Lung (tissue), 12 donors: ENCODE measurements around the gene PFKL. TPM values are rescaled to one million over a fixed set of nuclear protein-coding genes. Genes with fewer than 3 reads are reported as not detected.

Experiments used
- ATAC-seq: fragments of 200-7000 bp; cut with Tn5 transposase; one replicate; pipeline ENCODE4 v1.9.1; 2020; ENCODE audit warnings: moderate number of reproducible peaks; ENCODE audit not compliant: insufficient read depth, low FRiP score
- DNase-seq, 3 donors: peaks; one replicate each; pipeline ENCODE4 v3.0.0-alpha.2; 2013 to 2017
- H3K27ac ChIP-seq, 2 donors: one replicate each; pipeline ENCODE4 v1.5.1; 2013; ENCODE audit warnings: mild to moderate bottlenecking in 2 of 2, moderate library complexity in 2 of 2, control low read depth in 1 of 2, inconsistent platforms in 1 of 2, low read depth in 1 of 2, low read length in 1 of 2
- H3K27me3 ChIP-seq, 3 donors: one replicate each; pipeline ENCODE4 v1.5.1; 2013; ENCODE audit warnings: low read length in 2 of 3; ENCODE audit not compliant: control insufficient read depth in 3 of 3, insufficient read depth in 3 of 3
- H3K36me3 ChIP-seq, 4 donors: one replicate each; pipeline ENCODE4 v1.5.1; 2013; ENCODE audit warnings: low read length in 4 of 4, mild to moderate bottlenecking in 1 of 4, moderate library complexity in 1 of 4; ENCODE audit not compliant: control insufficient read depth in 4 of 4, insufficient read depth in 4 of 4
- H3K4me1 ChIP-seq, 5 donors: one replicate each; pipeline ENCODE4 v1.5.1; 2013; ENCODE audit warnings: low read length in 5 of 5, mild to moderate bottlenecking in 2 of 5, moderate library complexity in 1 of 5; ENCODE audit not compliant: control insufficient read depth in 5 of 5, insufficient read depth in 5 of 5
- H3K4me3 ChIP-seq: one replicate; pipeline ENCODE4 v1.5.1; 2013; ENCODE audit warnings: mild to moderate bottlenecking, control low read depth, moderate library complexity
- H3K9ac ChIP-seq, 2 donors: one replicate each; pipeline ENCODE4 v1.5.1; 2013; ENCODE audit warnings: low read length in 2 of 2, control low read depth in 1 of 2; ENCODE audit not compliant: insufficient read depth in 1 of 2
- H3K9me3 ChIP-seq, 4 donors: one replicate each; pipeline ENCODE4 v1.5.1; 2013; ENCODE audit warnings: low read length in 3 of 4, mild to moderate bottlenecking in 1 of 4, moderate library complexity in 1 of 4; ENCODE audit not compliant: control insufficient read depth in 4 of 4, insufficient read depth in 3 of 4
- WGBS, 2 donors: extraction: QIAGEN DNeasy Blood & Tissue Kit; methylation state at CpG; one replicate each; pipeline ENCODE4 v1.1.7; 2013; 5-methylcytosine and 5-hydroxymethylcytosine counted together
- polyA plus RNA-seq, 2 donors: library from polyadenylated mRNA; stranded (reverse); fragments of 200-250 nt; gene quantifications; one replicate each; pipeline ENCODE4 v1.2.1, GENCODE V29; 2013
- total RNA-seq, 2 donors: library from RNA; depleted of rRNA in 1 of 2; stranded (reverse); fragments of >200 nt in 1 of 2; gene quantifications; one replicate each; pipeline ENCODE4 v1.2.1, GENCODE V29; 2014 to 2021
- TF ChIP-seq, protein P1 (sequence below): IDR thresholded peaks from 2 replicates; pipeline ENCODE4 v1.5.1; 2012; ENCODE audit warnings: mild to moderate bottlenecking; ENCODE audit errors: control extremely low read depth, extremely low read depth
- donor health status: control.
- donor health status: control.
- donor health status: Bipolar disorder and iron deficiency.
- donor health status: healthy.
- donor health status: DM: yes; HTN: yes; CAD: no.

The PFKL gene
- total and polyA plus RNA-seq, 4 donors: 63.4 to 129 (median 103) TPM

DNA sequence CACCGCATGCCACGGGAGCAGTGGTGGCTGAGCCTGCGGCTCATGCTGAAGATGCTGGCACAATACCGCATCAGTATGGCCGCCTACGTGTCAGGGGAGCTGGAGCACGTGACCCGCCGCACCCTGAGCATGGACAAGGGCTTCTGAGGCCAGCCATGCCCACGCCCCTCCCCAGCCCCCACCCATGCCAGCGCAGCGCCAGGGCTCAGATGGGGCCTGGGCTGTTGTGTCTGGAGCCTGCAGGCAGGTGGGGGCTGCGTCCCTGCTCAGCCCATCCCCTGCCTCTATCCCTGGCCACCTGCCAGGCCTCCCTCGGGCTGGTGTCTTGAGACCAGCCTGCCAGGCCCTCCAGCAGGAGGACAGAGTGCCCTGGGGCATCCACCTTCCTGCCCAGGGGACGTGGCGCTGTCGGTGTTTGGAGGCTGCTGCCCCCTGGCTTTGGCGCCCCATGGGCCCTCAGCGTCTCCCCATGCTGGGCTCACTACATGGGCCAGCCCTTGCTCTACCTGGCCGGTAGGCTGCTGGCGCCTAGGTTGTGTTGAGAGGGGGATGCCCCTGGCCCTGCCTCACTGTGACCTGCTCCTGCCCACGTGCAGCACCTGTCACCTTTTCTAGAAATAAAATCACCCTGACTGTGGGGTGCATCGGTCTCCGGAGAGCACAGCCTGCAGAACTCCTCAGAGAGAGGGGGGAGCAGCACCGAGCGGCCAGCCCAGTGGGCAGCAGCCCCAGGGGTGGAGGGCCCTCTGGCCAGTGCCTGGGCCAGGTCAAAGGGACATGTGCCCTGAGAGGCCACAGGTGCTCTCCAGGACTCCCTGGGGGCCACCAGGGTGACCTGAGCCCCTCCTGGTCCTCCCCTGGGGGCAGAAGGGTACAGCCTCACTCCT, 27.1 kb downstream of the PFKL start:
- Histone ChIP-seq H3K36me3 (peaks cover 0 to 79% (median 7%) of the 10 kb centered on the region in 4 donors), H3K9ac (no peak overlapping the region), H3K27me3 (no peaks in the 10 kb centered on the region), H3K9me3 (no peaks in the 10 kb centered on the region), H3K4me3 (no peak overlapping the region), H3K27ac (no peak overlapping the region), H3K4me1 (no peaks in the 10 kb centered on the region)
- TF ChIP-seq, protein P1, sequence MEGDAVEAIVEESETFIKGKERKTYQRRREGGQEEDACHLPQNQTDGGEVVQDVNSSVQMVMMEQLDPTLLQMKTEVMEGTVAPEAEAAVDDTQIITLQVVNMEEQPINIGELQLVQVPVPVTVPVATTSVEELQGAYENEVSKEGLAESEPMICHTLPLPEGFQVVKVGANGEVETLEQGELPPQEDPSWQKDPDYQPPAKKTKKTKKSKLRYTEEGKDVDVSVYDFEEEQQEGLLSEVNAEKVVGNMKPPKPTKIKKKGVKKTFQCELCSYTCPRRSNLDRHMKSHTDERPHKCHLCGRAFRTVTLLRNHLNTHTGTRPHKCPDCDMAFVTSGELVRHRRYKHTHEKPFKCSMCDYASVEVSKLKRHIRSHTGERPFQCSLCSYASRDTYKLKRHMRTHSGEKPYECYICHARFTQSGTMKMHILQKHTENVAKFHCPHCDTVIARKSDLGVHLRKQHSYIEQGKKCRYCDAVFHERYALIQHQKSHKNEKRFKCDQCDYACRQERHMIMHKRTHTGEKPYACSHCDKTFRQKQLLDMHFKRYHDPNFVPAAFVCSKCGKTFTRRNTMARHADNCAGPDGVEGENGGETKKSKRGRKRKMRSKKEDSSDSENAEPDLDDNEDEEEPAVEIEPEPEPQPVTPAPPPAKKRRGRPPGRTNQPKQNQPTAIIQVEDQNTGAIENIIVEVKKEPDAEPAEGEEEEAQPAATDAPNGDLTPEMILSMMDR: no peak
- no peak for DNase-seq
- WGBS, 2 donors: 91 to 95% methylated on average over 22 to 26 of the region's 26 CpGs
- ATAC-seq: no peak

DNA sequence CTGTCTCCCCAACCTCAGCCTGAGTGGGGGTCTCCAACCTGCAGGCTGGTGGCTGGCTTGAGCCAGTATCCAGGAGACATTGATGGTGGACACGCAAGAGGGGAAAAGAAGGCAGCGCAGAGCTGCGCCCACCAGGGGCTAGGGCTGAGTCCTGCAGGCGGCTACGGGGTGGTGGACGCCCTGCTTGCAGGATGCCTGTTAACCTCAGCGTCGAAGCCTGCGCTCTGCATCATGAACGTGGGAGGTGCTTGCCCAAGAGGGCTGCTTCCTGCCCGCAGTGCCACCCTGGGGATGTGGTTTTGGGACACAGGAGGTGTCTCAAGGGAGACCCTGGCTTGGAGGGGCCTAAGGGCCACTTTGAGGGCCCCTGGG, 27.7 kb downstream of the PFKL start:
- H3K36me3 ChIP-seq: peaks cover 0 to 77% (median 6%) of the 10 kb centered on the region in 4 donors
- no peaks in the 10 kb centered on the region for H3K4me1 ChIP-seq
- DNase-seq: no peak
- no peak overlapping the region for H3K4me3 ChIP-seq
- H3K9ac ChIP-seq: no peak overlapping the region
- no peaks in the 10 kb centered on the region for H3K9me3 ChIP-seq
- H3K27me3 ChIP-seq: no peaks in the 10 kb centered on the region
- no peak overlapping the region for H3K27ac ChIP-seq
- 67 to 79% methylated on average over 11 of the region's 11 CpGs for WGBS, 2 donors
- ATAC-seq: no peak
- TF ChIP-seq, protein P1: no peak

- TF ChIP-seq, protein P1: no peak
- 87 to 89% methylated on average over 25 of the region's 25 CpGs for WGBS, 2 donors
- no peak overlapping the region for H3K9ac ChIP-seq
- H3K9me3 ChIP-seq: no peaks in the 10 kb centered on the region
- H3K27me3 ChIP-seq: no peaks in the 10 kb centered on the region
- peaks cover 0 to 75% (median 6%) of the 10 kb centered on the region in 4 donors for H3K36me3 ChIP-seq
- H3K4me1 ChIP-seq: peaks cover 0 to 4% (median 0%) of the 10 kb centered on the region in 5 donors
- ATAC-seq (no peak), DNase-seq (no peak)
- no peak overlapping the region for H3K27ac ChIP-seq
- H3K4me3 ChIP-seq: no peak overlapping the region
Observed at GRCh38 chr21:44328242-44328895, 28.5 kb downstream of the PFKL start.
